Mammary epithelial cell (primary cell): ENCODE results near the gene MRPL42.

Source experiments
- CTCF ChIP-seq, 2 donors: IDR thresholded peaks in 1 of 2; conservative IDR thresholded peaks in 1 of 2; 2 replicates each; pipeline ENCODE4 v1.5.1; 2011 to 2012; ENCODE audit warnings: inconsistent platforms in 2 of 2, low read length in 2 of 2, mild to moderate bottlenecking in 2 of 2, control low read depth in 1 of 2, low read depth in 1 of 2; ENCODE audit not compliant: insufficient read depth in 1 of 2; ENCODE audit errors: extremely low read depth in 1 of 2
- EZH2 ChIP-seq: IDR thresholded peaks from 2 replicates; pipeline ENCODE4 v1.6.1; 2012; ENCODE audit warnings: low read length, inconsistent platforms, borderline replicate concordance

- TF ChIP-seq CTCF (conservative IDR thresholded peaks at IDR 0.05 in 1 of 2, IDR thresholded peaks at IDR 0.05 in 1 of 2; ENCODE audit: extremely low read depth in 1 of 2, insufficient read depth in 1 of 2, low read depth in 1 of 2, low read length in 2 of 2) (no peak), EZH2 (no peak)
These were observed 13.7 kb upstream of the MRPL42 start for GRCh38 chr12:93453633-93454032.
